HepG2 (cell line): ENCODE measurements around the gene TUBA4A. TPM values are rescaled to one million over a fixed set of nuclear protein-coding genes. Genes with fewer than 3 reads are reported as not detected.

Experiments used
- ATAC-seq: fragments of 200-7000 bp; cut with Tn5 transposase; 3 replicates; pipeline ENCODE4 v1.9.1; 2020; ENCODE audit warnings: mild to moderate bottlenecking, moderate library complexity
- BruUV-seq: library from RNA; stranded (reverse); fragments of 400-500 nt; replicated peaks from 2 replicates; lab custom pipeline; 2021; lab: Mats Ljungman, UMichigan
- CTCF ChIA-PET: fragments of 300-600 bp; formaldehyde crosslinking; extraction: SDS; loops from one replicate; lab custom pipeline; 2021; ENCODE audit warnings: low total read pairs, inconsistent platforms, low intra/inter-chr PET ratio; lab: Yijun Ruan, JAX
- POLR2A ChIA-PET: fragments of 350-600 bp; sonication (Branson Sonifier 250); formaldehyde crosslinking; loops from one replicate; lab custom pipeline; 2020; ENCODE audit warnings: antibody characterized with exemption, inconsistent platforms; lab: Yijun Ruan, JAX
- DNase-seq: peaks from one replicate; pipeline ENCODE4 v3.0.0-alpha.2; 2015; ENCODE audit warnings: low spot score
- FAIRE-seq: peaks from 3 replicates; lab custom pipeline; 2011; peaks lifted over from hg19 to GRCh38; lab: Jason Lieb, UNC
- H2AFZ ChIP-seq: one replicate; pipeline ENCODE4 v1.6.1; 2011; ENCODE audit warnings: low read length, inconsistent platforms
- H3K27ac ChIP-seq: fragments of 300-600 bp; 3 replicates; pipeline ENCODE4 v1.8.0; 2011; ENCODE audit warnings: mixed run types, mild to moderate bottlenecking, mixed read lengths, low read length, inconsistent platforms; ENCODE audit not compliant: insufficient read depth; ENCODE audit errors: extremely low read length
- H3K27me3 ChIP-seq, 2 experiments: fragments of 200-600 bp in 1 of 2; 2 replicates in 1 of 2; 3 replicates in 1 of 2; pipeline versions ENCODE4 v1.6.0 to v1.8.0; 2011; ENCODE audit warnings: low read length in 2 of 2, mild to moderate bottlenecking in 2 of 2, moderate library complexity in 2 of 2, inconsistent platforms in 1 of 2; ENCODE audit not compliant: insufficient read depth in 2 of 2, control insufficient read depth in 1 of 2
- H3K36me3 ChIP-seq, 2 experiments: fragments of 200-600 bp in 1 of 2; replicated peaks in 1 of 2; 2 replicates in 1 of 2; 3 replicates in 1 of 2; pipeline versions ENCODE4 v1.5.1 to v1.8.0; 2011; ENCODE audit warnings: low read length in 2 of 2, inconsistent platforms in 1 of 2; ENCODE audit not compliant: insufficient read depth in 2 of 2, control insufficient read depth in 1 of 2
- H3K4me1 ChIP-seq: 2 replicates; pipeline ENCODE4 v1.5.1; 2012; ENCODE audit warnings: low read length, inconsistent platforms; ENCODE audit not compliant: insufficient read depth
- H3K4me2 ChIP-seq: 2 replicates; pipeline ENCODE4 v1.6.0; 2011; ENCODE audit warnings: low read depth, low read length, inconsistent platforms
- H3K4me3 ChIP-seq, 3 experiments: fragments of 200-600 bp in 1 of 3; sonication (generic), shearing (Covaris generic) in 1 of 3; replicated peaks in 1 of 3; 2 replicates each; pipeline ENCODE4 v1.5.1; 2011 to 2016; ENCODE audit warnings: low read length in 3 of 3, inconsistent platforms in 2 of 3, low read depth in 2 of 3, mild to moderate bottlenecking in 2 of 3, control low read depth in 1 of 3, mixed read lengths in 1 of 3; ENCODE audit not compliant: insufficient read depth in 1 of 3
- H3K79me2 ChIP-seq: one replicate; pipeline ENCODE4 v1.6.1; 2011; ENCODE audit warnings: low read length, inconsistent platforms; ENCODE audit not compliant: insufficient read depth
- H3K9ac ChIP-seq: 2 replicates; pipeline ENCODE4 v1.6.0; 2011; ENCODE audit warnings: mild to moderate bottlenecking, low read depth, low read length, inconsistent platforms; ENCODE audit not compliant: insufficient read depth
- H3K9me3 ChIP-seq: 2 replicates; pipeline ENCODE4 v1.5.1; 2012; ENCODE audit warnings: mild to moderate bottlenecking, low read length
- H4K20me1 ChIP-seq: 2 replicates; pipeline ENCODE4 v1.6.0; 2011; ENCODE audit warnings: inconsistent platforms, mild to moderate bottlenecking, low read length, moderate library complexity; ENCODE audit not compliant: insufficient read depth
- CBX5 ChIP-seq: sonication (generic); formaldehyde crosslinking; IDR thresholded peaks from 2 replicates; pipeline ENCODE4 v1.4.0; 2020; ENCODE audit warnings: missing genetic modification reagents, borderline replicate concordance
- CREB1 ChIP-seq, 2 experiments: fragments of 450-650 bp in 1 of 2; IDR thresholded peaks; 2 replicates each; pipeline ENCODE4 v1.6.1; 2016 to 2017; ENCODE audit warnings: control low read depth in 1 of 2, mild to moderate bottlenecking in 1 of 2, missing compliant biosample characterization in 1 of 2, missing genetic modification characterization in 1 of 2
- HNRNPUL1 ChIP-seq: fragments of 200-400 bp; formaldehyde crosslinking; IDR thresholded peaks from 2 replicates; pipeline ENCODE4 v1.6.1; 2017; ENCODE audit warnings: low read depth, mild to moderate bottlenecking, low read length, moderate library complexity
- NFE2L2 ChIP-seq: fragments of 150-350 bp; IDR thresholded peaks from 2 replicates; pipeline ENCODE4 v1.6.1; 2014; ENCODE audit warnings: low read length
- RFX5 ChIP-seq: IDR thresholded peaks from 2 replicates; pipeline ENCODE4 v1.6.1; 2011; ENCODE audit warnings: low read depth, low read length, improper control_type of control experiment
- SAP130 ChIP-seq: IDR thresholded peaks from 2 replicates; pipeline ENCODE4 v1.6.1; 2016; ENCODE audit warnings: low read depth
- SNAPC2 ChIP-seq: sonication (generic); formaldehyde crosslinking; IDR thresholded peaks from 2 replicates; pipeline ENCODE4 v1.8.1; 2022; ENCODE audit warnings: mild to moderate bottlenecking, missing genetic modification reagents
- TFDP1 ChIP-seq: IDR thresholded peaks from 2 replicates; pipeline ENCODE4 v1.6.1; 2016; ENCODE audit warnings: missing compliant biosample characterization, missing genetic modification reagents, borderline replicate concordance
- ZBTB38 ChIP-seq: sonication (generic); formaldehyde crosslinking; IDR thresholded peaks from 2 replicates; pipeline ENCODE4 v1.5.1; 2020; ENCODE audit warnings: mild to moderate bottlenecking, missing genetic modification reagents
- ZFYVE20 ChIP-seq: sonication (generic); formaldehyde crosslinking; IDR thresholded peaks from 2 replicates; pipeline ENCODE4 v1.8.0; 2023; ENCODE audit warnings: low read depth, mild to moderate bottlenecking, moderate library complexity, missing genetic modification reagents, borderline replicate concordance
- WGBS: methylation state at CpG from one replicate; pipeline ENCODE4 v1.1.6; 2017; ENCODE audit warnings: low lambda C conversion rate; 5-methylcytosine and 5-hydroxymethylcytosine counted together
- in situ Hi-C: cut with HindIII; loops from 2 replicates; pipeline ENCODE4 v1.10.0; 2017; ENCODE audit warnings: low pct_unique_long_range_greater_than_20kb; ENCODE audit not compliant: extremely low pct_ligation_motif_present
- intact Hi-C: fragments of 100-400 bp; cut with micrococcal nuclease; formaldehyde crosslinking; loops from one replicate; pipeline ENCODE4 v1.10.0; 2022; ENCODE audit not compliant: unreplicated experiment
- polyA plus RNA-seq, 8 experiments: library from polyadenylated mRNA; depleted of rRNA in 3 of 8; stranded (reverse) in 7 of 8; unstranded in 1 of 8; fragments of >200 nt; fragmentation: Illumina TruSeq in 4 of 8; extraction: Trizol in 4 of 8; gene quantifications; 2 replicates each; pipeline versions ENCODE4 v1.2.1 to v1.2.3, GENCODE V29; 2011 to 2016; ENCODE audit warnings: low read depth in 4 of 8, missing spikeins in 1 of 8, mixed read lengths in 1 of 8; ENCODE audit not compliant: insufficient read depth in 1 of 8
- total RNA-seq, 5 experiments: library from RNA; depleted of rRNA; stranded (reverse); fragments of >200 nt; fragmentation: Illumina TruSeq; extraction: Trizol; gene quantifications; 2 replicates each; pipeline ENCODE4 v1.2.3, GENCODE V29; 2016; ENCODE audit warnings: low read depth in 1 of 5
- TF ChIP-seq, protein P1 (sequence below): IDR thresholded peaks from 2 replicates; pipeline ENCODE4 v1.6.1; 2016; ENCODE audit warnings: mild to moderate bottlenecking, missing biosample characterization, missing genetic modification reagents
- TF ChIP-seq, protein P2 (sequence below): sonication (generic); formaldehyde crosslinking; IDR thresholded peaks from 2 replicates; pipeline ENCODE4 v1.4.0; 2020; ENCODE audit warnings: missing genetic modification reagents
- TF ChIP-seq, protein P3 (sequence below): sonication (generic); formaldehyde crosslinking; conservative IDR thresholded peaks from 2 replicates; pipeline ENCODE4 v1.8.0; 2022; ENCODE audit warnings: missing genetic modification reagents
- TF ChIP-seq, protein P4 (sequence below): IDR thresholded peaks from 2 replicates; pipeline ENCODE4 v1.6.1; 2016; ENCODE audit warnings: low read depth

Gene TUBA4A
- total and polyA plus RNA-seq, 2 of the 13 experiments (the other 11 are each of a cell fraction or from before 2014, with no cell fraction given) = 1.3 to 12.7 TPM

DNA sequence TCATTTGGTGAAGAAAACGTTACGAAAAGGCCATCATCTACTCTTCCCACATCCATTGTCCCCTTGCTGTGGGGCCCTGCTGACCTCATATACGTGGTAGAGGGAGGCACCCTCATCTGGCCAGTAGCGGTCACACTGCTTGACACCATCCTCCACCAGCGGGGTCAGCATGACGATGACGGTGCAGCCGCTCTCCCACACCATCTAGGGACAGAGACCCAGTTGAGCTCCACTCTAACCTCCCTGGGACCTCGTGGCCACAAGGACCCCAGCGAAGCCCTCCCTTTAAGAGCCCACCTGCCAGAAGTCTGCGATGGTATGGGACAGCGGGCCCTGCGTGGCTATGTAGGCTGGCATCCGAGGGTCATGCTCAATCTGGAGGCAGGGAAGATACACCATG is 42.4 kb upstream of the TUBA4A start:
- no peak for FAIRE-seq
- no peak overlapping the region for H3K9ac ChIP-seq
- intact Hi-C loops (loop anchor here (5.0 to 10.0 kb wide), 2 partner anchors 239 kb away; no protein-coding TSS in a partner anchor), in situ Hi-C loops (loop anchor here (5.0 kb wide), 1 partner anchor 124 kb away; the partner anchor contains the start of gene SLC23A3)
- no peak overlapping the region for H2AFZ ChIP-seq
- no peak overlapping the region for H3K4me2 ChIP-seq
- DNase-seq = no peak
- no peak overlapping the region for H3K4me3 ChIP-seq
- H3K27ac ChIP-seq = no peak overlapping the region
- H3K9me3 ChIP-seq = no peaks in the 10 kb centered on the region
- no peaks in the 10 kb centered on the region for H3K36me3 ChIP-seq
- ATAC-seq = no peak
- peaks cover 6 to 87% of the 10 kb centered on the region in 2 experiments; a peak in 4 of 5 replicates for H3K27me3 ChIP-seq
- 29% methylated on average over 13 of the region's 14 CpGs for WGBS
- no peaks in the 10 kb centered on the region for H3K79me2 ChIP-seq
- H3K4me1 ChIP-seq = peaks cover 42% of the 10 kb centered on the region
- POLR2A ChIA-PET = interaction anchor here (1.6 to 1.9 kb wide), 2 partner anchors 78 to 88 kb away, joined by 5 to 15 read pairs; partner anchors contain the start of gene ABCB6
- TF ChIP-seq, protein P1, sequence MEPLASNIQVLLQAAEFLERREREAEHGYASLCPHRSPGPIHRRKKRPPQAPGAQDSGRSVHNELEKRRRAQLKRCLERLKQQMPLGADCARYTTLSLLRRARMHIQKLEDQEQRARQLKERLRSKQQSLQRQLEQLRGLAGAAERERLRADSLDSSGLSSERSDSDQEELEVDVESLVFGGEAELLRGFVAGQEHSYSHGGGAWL (CRISPR knock-in tag) = no peak
- TF ChIP-seq CREB1 (IDR thresholded peaks at IDR 0.05) (peak; percentile 62), CREB1 (CRISPR knock-in tag; IDR thresholded peaks at IDR 0.05) (no peak), SAP130 (CRISPR knock-in tag) (0 out of 2 replicates have a peak, but pooled peaks have one; percentile 9), NFE2L2 (no peak), RFX5 (0 out of 2 replicates have a peak, but pooled peaks have one; percentile 15), TFDP1 (CRISPR knock-in tag) (peak; percentile 29; the same call in 1 of the 2 replicates), HNRNPUL1 (no peak), SNAPC2 (CRISPR knock-in tag) (no peak), ZFYVE20 (CRISPR knock-in tag) (no peak), CBX5 (no peak), ZBTB38 (CRISPR knock-in tag) (0 out of 2 replicates have a peak, but pooled peaks have one; percentile 18)
- TF ChIP-seq, protein P2, sequence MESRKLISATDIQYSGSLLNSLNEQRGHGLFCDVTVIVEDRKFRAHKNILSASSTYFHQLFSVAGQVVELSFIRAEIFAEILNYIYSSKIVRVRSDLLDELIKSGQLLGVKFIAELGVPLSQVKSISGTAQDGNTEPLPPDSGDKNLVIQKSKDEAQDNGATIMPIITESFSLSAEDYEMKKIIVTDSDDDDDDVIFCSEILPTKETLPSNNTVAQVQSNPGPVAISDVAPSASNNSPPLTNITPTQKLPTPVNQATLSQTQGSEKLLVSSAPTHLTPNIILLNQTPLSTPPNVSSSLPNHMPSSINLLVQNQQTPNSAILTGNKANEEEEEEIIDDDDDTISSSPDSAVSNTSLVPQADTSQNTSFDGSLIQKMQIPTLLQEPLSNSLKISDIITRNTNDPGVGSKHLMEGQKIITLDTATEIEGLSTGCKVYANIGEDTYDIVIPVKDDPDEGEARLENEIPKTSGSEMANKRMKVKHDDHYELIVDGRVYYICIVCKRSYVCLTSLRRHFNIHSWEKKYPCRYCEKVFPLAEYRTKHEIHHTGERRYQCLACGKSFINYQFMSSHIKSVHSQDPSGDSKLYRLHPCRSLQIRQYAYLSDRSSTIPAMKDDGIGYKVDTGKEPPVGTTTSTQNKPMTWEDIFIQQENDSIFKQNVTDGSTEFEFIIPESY (CRISPR knock-in tag) = 0 out of 2 replicates have a peak, but pooled peaks have one; percentile 18
- TF ChIP-seq, protein P3, sequence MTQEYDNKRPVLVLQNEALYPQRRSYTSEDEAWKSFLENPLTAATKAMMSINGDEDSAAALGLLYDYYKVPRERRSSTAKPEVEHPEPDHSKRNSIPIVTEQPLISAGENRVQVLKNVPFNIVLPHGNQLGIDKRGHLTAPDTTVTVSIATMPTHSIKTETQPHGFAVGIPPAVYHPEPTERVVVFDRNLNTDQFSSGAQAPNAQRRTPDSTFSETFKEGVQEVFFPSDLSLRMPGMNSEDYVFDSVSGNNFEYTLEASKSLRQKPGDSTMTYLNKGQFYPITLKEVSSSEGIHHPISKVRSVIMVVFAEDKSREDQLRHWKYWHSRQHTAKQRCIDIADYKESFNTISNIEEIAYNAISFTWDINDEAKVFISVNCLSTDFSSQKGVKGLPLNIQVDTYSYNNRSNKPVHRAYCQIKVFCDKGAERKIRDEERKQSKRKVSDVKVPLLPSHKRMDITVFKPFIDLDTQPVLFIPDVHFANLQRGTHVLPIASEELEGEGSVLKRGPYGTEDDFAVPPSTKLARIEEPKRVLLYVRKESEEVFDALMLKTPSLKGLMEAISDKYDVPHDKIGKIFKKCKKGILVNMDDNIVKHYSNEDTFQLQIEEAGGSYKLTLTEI = no peak
- TF ChIP-seq, protein P4, sequence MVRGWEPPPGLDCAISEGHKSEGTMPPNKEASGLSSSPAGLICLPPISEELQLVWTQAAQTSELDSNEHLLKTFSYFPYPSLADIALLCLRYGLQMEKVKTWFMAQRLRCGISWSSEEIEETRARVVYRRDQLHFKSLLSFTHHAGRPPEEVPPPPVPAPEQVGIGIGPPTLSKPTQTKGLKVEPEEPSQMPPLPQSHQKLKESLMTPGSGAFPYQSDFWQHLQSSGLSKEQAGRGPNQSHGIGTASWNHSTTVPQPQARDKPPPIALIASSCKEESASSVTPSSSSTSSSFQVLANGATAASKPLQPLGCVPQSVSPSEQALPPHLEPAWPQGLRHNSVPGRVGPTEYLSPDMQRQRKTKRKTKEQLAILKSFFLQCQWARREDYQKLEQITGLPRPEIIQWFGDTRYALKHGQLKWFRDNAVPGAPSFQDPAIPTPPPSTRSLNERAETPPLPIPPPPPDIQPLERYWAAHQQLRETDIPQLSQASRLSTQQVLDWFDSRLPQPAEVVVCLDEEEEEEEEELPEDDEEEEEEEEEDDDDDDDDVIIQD (CRISPR knock-in tag) = no peak
- no TSS peak for BruUV-seq
- CTCF ChIA-PET = interaction anchor here (1.8 to 3.4 kb wide), 2 partner anchors 78 to 137 kb away, joined by 8 to 50 read pairs; partner anchors contain the start of gene NHEJ1
- no peaks in the 10 kb centered on the region for H4K20me1 ChIP-seq
